HG02885 (cell line): ENCODE results near the gene DIS3L.
"Not testable (repeated sequence)": the region's sequence is repeated elsewhere in the genome, so short reads cannot be mapped to it uniquely, and the experiment has no call there.

Source experiments
- ATAC-seq: cut with Tn5 transposase; IDR thresholded peaks from one replicate; pipeline ENCODE4 v1.9.1; 2021; ENCODE audit warnings: mild to moderate bottlenecking; ENCODE audit not compliant: unreplicated experiment, poor library complexity

DIS3L gene

GRCh38 chr15:66306381-66306780 lies 13.0 kb downstream of the DIS3L start:
- no peak for ATAC-seq

- no peak for ATAC-seq
Observed at GRCh38 chr15:66308531-66308930, 15.2 kb downstream of the DIS3L start.

GRCh38 chr15:66309828-66310227 lies 16.5 kb downstream of the DIS3L start:
- ATAC-seq = no peak

- no peak for ATAC-seq
Observed at GRCh38 chr15:66310786-66311185, 17.4 kb downstream of the DIS3L start.

DNA sequence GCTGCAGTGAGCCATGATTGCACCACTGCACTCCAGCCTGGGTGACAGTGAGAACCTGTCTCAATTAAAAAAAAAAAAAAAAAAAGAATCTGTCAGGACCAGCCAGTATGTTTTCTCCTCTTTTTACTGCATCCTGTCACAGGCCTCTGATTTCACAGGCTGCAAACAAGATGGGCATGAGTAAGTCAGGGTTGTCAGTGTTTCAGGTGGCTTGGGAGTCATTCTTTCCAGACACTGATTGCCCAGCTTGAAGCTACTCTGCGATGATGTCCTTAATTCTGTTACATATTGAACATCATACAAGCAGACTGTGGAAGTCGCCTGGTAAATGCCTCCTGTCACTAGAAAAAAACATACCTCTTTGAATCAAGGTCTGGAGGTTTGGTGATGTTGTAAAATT lies 18.8 kb downstream of the DIS3L start:
- ATAC-seq = no peak

- ATAC-seq = no peak
Observed at GRCh38 chr15:66323312-66323928, 30.1 kb downstream of the DIS3L start.

DNA sequence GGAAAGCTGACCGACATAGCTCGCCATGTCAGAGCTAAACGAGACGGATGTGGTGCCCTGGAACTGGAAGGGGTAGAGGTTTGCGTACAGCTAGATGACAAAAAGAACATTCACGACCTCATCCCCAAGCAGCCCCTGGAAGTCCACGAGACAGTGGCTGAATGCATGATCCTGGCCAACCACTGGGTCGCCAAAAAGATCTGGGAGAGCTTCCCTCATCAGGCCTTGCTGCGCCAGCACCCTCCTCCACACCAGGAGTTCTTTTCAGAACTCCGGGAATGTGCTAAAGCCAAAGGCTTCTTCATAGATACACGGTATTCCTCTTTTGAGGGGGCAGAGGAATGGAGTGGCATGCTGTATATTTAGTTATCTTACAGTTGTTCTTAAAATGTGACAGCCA lies 32.7 kb downstream of the DIS3L start:
- ATAC-seq = no peak

GRCh38 chr15:66327736-66328135 lies 34.4 kb downstream of the DIS3L start:
- ATAC-seq = no peak

DNA sequence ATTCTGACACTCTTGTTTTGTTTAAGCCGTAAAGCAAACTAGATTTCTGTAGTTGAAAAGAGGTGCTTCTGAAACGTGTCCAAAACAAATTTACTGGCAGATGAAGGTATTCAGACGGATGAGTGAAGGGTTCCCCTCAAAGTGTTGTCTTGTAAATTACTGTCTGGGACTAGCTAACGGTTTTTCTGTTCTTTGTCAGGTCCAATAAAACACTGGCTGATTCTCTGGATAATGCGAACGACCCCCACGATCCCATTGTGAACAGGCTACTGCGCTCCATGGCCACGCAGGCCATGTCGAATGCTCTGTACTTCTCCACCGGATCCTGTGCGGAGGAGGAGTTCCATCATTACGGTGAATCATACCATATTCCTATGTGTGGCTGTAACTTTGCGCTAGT lies 35.4 kb downstream of the DIS3L start:
- ATAC-seq = no peak

DNA sequence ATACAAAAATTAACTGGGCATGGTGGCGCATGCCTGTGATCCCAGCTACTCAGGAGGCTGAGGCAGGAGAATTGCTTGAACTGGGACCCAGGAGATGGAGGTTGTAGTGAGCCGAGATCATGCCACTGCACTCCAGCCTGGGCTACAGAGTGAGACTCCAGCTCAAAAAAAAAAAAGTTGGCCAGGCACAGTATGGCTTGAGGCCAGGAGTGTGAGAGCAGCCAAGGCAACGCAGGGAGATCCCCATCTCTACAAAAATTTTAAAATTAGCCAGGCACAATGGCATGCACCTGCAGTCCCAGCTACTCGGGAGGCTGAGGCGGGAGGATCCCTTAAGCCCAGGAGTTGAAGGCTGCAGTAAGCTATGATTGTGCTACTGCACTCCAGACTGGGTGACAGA lies 55.2 kb downstream of the DIS3L start:
- ATAC-seq = not testable (repeated sequence)

DNA sequence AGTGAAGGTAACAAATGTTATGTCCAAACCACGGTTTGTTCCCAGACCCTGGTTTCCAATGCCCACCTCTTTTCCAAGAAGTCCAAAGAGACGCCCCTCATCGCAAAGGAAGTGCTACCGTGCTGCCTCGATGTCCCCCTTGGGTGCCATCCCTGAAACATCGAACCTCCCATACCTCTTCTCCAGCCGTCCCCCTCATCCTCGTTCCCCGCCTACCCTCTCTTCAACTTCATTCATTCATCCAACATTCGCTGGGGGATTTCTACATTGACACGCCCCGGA lies 62.6 kb downstream of the DIS3L start:
- no peak for ATAC-seq

- ATAC-seq = peak; percentile 91
Observed at GRCh38 chr15:66356359-66357236, 63.2 kb downstream of the DIS3L start, which contains the start of gene TIPIN. Gene TIPIN, minus strand, starts transcription at chr15:66356685. Its CDS starts 3,738 bp downstream, at chr15:66352947.

GRCh38 chr15:66359740-66360139 lies 66.4 kb downstream of the DIS3L start:
- ATAC-seq = no peak

- not testable (repeated sequence) for ATAC-seq
Observed at GRCh38 chr15:66361745-66362460, 68.5 kb downstream of the DIS3L start.

- ATAC-seq = no peak
Observed at GRCh38 chr15:66362776-66363175, 69.4 kb downstream of the DIS3L start.

- ATAC-seq = no peak
Observed at GRCh38 chr15:66364944-66365528, 71.7 kb downstream of the DIS3L start.

DNA sequence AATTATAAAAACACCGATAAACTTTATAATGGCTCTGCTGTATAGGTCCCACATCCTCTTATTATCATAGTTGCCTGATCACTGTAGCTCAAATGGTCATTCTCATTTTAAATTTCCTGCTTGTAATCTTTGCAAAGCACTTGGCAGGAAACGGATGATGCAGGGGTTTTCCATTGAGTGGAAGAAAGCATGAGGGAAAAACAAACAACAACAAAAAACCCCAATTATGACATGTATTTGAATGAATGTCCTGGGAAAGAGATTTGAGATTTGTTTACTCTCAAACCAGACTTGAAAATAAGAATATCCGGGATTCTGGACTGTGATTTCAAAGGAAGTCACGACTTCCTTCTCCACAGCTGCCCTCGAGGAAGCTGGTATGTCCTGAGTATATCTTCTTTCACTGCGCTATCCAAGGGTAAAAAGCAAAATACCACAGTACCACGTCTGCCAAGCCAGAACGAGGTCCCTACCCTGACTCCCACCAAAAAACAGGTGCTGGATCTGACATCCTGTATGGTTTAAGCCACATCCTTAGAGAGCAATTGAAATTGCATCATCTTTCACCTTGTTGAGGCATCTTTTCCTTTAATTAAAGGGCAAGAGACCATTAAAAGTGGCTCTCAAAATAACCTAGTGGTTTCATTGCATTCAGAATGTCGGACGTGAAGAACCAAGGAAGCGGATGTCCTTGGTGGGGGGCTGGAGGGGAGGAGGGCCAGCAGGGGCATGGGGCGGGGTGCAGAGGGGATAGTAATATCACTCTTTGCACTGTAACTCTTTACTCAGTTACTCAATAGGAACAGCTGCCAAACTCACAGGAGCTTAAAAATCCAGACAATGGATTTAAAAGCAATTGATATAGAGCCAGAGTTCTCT lies 76.6 kb downstream of the DIS3L start:
- ATAC-seq = no peak

DNA sequence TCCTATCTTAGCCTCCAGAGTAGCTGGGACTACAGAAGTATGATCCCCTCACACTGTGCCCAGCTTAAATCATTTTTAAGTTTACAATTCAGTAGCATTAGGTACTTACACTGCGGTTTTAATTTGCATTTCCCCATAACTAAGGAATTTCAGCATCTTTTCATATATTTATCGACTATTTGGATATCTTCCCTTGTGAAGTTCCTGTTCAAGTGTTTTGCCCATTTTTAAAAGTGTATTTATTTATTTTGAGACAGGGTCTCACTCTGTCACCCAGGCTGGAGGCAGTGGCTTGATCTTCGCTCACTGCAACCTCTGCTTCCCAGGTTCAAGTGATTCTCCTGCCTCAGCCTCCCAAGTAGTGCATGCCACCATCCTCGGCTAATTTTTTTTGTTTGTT lies 80.8 kb downstream of the DIS3L start:
- no peak for ATAC-seq

GRCh38 chr15:66378814-66379430 lies 85.6 kb downstream of the DIS3L start:
- ATAC-seq = no peak

- not testable (repeated sequence) for ATAC-seq
Observed at GRCh38 chr15:66381376-66381775, 88.0 kb downstream of the DIS3L start.
